ENCODE measurements around the gene RAB15.

RAB15 gene

GRCh38 chr14:64952598-64953309 lies 19.4 kb downstream of the RAB15 start:
- no peak for DNase-seq
- TF ChIP-seq CTCF (IDR thresholded peaks at IDR 0.05; ENCODE audit: low read length), result no peak
- no peak for TF ChIP-seq EZH2 (optimal IDR thresholded peaks at IDR 0.05; ENCODE audit: low read depth, low read length)
- no peak for TF ChIP-seq EZH2phosphoT487 (IDR thresholded peaks at IDR 0.05; ENCODE audit: low read length)
- H3F3A ChIP-seq (ENCODE audit: insufficient read depth, low read length), result no peaks in the 10 kb centered on the region
- H3K9me3 ChIP-seq (replicated peaks; ENCODE audit: insufficient read depth, low read length), result no peaks in the 10 kb centered on the region
- H3K4me1 ChIP-seq (ENCODE audit: low read length), result no peaks in the 10 kb centered on the region
- no peaks in the 10 kb centered on the region for H4K20me1 ChIP-seq (ENCODE audit: insufficient read depth, low read length)
- no peak overlapping the region for H3K9ac ChIP-seq (ENCODE audit: low read length)
- no peaks in the 10 kb centered on the region for H3K79me2 ChIP-seq (ENCODE audit: low read length)
- no peaks in the 10 kb centered on the region for H3K36me3 ChIP-seq (replicated peaks; ENCODE audit: insufficient read depth, low read length)
- no peak overlapping the region for H2AFZ ChIP-seq (ENCODE audit: low read length)
- no peak overlapping the region for H3K4me2 ChIP-seq (ENCODE audit: low read depth, low read length)
- no peaks in the 10 kb centered on the region for H3K27me3 ChIP-seq (replicated peaks; ENCODE audit: insufficient read depth, low read length)
- H3K27ac ChIP-seq (ENCODE audit: low read length), result no peak overlapping the region
- no peaks in the 10 kb centered on the region for H3K9me2 ChIP-seq (replicated peaks; ENCODE audit: insufficient read depth, low read length)
- no peak overlapping the region for H3K4me3 ChIP-seq (ENCODE audit: low read length)

GRCh38 chr14:64951724-64952123 lies 20.4 kb downstream of the RAB15 start:
- Histone ChIP-seq H3K36me3 (replicated peaks; ENCODE audit: insufficient read depth, low read length) (no peaks in the 10 kb centered on the region), H2AFZ (ENCODE audit: low read length) (no peak overlapping the region), H3K4me3 (ENCODE audit: low read length) (no peak overlapping the region), H3K4me2 (ENCODE audit: low read depth, low read length) (no peak overlapping the region), H3K9me2 (replicated peaks; ENCODE audit: insufficient read depth, low read length) (no peaks in the 10 kb centered on the region), H3K27ac (ENCODE audit: low read length) (no peak overlapping the region), H3F3A (ENCODE audit: insufficient read depth, low read length) (no peaks in the 10 kb centered on the region), H3K4me1 (ENCODE audit: low read length) (no peaks in the 10 kb centered on the region), H3K9me3 (replicated peaks; ENCODE audit: insufficient read depth, low read length) (no peaks in the 10 kb centered on the region), H4K20me1 (ENCODE audit: insufficient read depth, low read length) (no peaks in the 10 kb centered on the region), H3K27me3 (replicated peaks; ENCODE audit: insufficient read depth, low read length) (no peaks in the 10 kb centered on the region), H3K79me2 (ENCODE audit: low read length) (no peaks in the 10 kb centered on the region), H3K9ac (ENCODE audit: low read length) (no peak overlapping the region)
- TF ChIP-seq EZH2 (optimal IDR thresholded peaks at IDR 0.05; ENCODE audit: low read depth, low read length), result no peak
- no peak for TF ChIP-seq CTCF (IDR thresholded peaks at IDR 0.05; ENCODE audit: low read length)
- TF ChIP-seq EZH2phosphoT487 (IDR thresholded peaks at IDR 0.05; ENCODE audit: low read length), result no peak
- DNase-seq, result no peak

GRCh38 chr14:64951291-64951690 lies 20.8 kb downstream of the RAB15 start:
- Histone ChIP-seq H3K4me1 (ENCODE audit: low read length) (no peaks in the 10 kb centered on the region), H3K9me3 (replicated peaks; ENCODE audit: insufficient read depth, low read length) (no peaks in the 10 kb centered on the region), H3K79me2 (ENCODE audit: low read length) (no peaks in the 10 kb centered on the region), H3F3A (ENCODE audit: insufficient read depth, low read length) (no peaks in the 10 kb centered on the region), H3K4me3 (ENCODE audit: low read length) (no peak overlapping the region), H3K4me2 (ENCODE audit: low read depth, low read length) (no peak overlapping the region), H3K27me3 (replicated peaks; ENCODE audit: insufficient read depth, low read length) (no peaks in the 10 kb centered on the region), H3K27ac (ENCODE audit: low read length) (no peak overlapping the region), H4K20me1 (ENCODE audit: insufficient read depth, low read length) (no peaks in the 10 kb centered on the region), H3K9me2 (replicated peaks; ENCODE audit: insufficient read depth, low read length) (no peaks in the 10 kb centered on the region), H2AFZ (ENCODE audit: low read length) (no peak overlapping the region), H3K36me3 (replicated peaks; ENCODE audit: insufficient read depth, low read length) (no peaks in the 10 kb centered on the region), H3K9ac (ENCODE audit: low read length) (no peak overlapping the region)
- no peak for TF ChIP-seq EZH2phosphoT487 (IDR thresholded peaks at IDR 0.05; ENCODE audit: low read length)
- no peak for TF ChIP-seq CTCF (IDR thresholded peaks at IDR 0.05; ENCODE audit: low read length)
- no peak for TF ChIP-seq EZH2 (optimal IDR thresholded peaks at IDR 0.05; ENCODE audit: low read depth, low read length)
- DNase-seq, result no peak
